Panc1 (cell line): Measurements from ENCODE around the gene RPS6KB1.
"Not testable (repeated sequence)": the region's sequence is repeated elsewhere in the genome, so short reads cannot be mapped to it uniquely, and the experiment has no call there.

Experiments used
- CTCF ChIP-seq: fragments of 450-650 bp; IDR thresholded peaks from 2 replicates; pipeline ENCODE4 v1.5.1; 2017; ENCODE audit warnings: mild to moderate bottlenecking
- POLR2AphosphoS5 ChIP-seq: IDR thresholded peaks from 2 replicates; pipeline ENCODE4 v1.6.1; 2012; ENCODE audit warnings: mild to moderate bottlenecking, low read depth, low read length, moderate library complexity

DNA sequence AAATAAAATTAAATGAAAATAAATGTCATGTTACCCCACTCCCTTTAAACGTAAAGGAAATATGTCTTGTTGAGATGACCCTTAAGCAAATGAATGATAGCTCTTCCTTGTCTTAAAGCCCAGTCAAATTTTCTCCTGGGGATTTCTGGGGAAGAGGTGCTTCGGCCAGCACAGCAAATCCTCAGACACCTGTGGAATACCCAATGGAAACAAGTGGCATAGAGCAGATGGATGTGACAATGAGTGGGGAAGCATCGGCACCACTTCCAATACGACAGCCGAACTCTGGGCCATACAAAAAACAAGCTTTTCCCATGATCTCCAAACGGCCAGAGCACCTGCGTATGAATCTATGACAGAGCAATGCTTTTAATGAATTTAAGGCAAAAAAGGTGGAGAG lies 53.5 kb downstream of the RPS6KB1 start:
- not testable (repeated sequence) for TF ChIP-seq CTCF, POLR2AphosphoS5
